Measurements from ENCODE around the gene ZNF423.

DNA sequence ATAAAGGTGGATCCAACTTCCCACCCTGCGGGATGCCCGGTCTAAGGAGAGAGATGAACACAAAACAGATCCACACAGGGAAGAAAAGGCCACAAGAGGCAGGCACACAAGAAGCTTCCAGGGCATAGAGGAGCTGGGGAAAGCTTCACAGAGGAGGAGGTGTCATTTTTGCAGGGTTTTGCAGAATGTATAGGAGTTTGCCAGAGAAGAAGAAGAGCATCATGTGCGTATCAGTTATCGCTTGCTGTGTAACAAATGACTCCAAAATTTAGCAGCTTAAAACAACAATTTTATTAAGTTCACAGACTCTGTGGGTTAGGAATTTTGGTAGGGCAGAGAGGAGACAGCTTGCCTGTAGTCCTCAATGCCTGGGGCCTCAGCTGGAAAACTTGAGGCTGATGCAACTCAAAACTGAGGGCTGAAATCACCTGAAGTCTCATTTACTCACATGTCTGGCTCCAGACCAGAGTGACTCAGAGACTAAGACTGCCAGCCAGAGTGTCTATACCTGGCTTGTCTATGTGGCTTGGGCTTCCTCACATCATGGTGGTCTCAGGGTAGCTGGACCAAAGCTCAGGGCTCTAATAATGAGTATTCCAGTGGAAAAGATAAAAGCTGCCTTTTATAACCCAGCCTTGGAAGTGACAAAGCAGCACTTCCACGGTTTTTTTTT lies 33.9 kb upstream of the ZNF423 start:
- TF ChIP-seq, protein P1, sequence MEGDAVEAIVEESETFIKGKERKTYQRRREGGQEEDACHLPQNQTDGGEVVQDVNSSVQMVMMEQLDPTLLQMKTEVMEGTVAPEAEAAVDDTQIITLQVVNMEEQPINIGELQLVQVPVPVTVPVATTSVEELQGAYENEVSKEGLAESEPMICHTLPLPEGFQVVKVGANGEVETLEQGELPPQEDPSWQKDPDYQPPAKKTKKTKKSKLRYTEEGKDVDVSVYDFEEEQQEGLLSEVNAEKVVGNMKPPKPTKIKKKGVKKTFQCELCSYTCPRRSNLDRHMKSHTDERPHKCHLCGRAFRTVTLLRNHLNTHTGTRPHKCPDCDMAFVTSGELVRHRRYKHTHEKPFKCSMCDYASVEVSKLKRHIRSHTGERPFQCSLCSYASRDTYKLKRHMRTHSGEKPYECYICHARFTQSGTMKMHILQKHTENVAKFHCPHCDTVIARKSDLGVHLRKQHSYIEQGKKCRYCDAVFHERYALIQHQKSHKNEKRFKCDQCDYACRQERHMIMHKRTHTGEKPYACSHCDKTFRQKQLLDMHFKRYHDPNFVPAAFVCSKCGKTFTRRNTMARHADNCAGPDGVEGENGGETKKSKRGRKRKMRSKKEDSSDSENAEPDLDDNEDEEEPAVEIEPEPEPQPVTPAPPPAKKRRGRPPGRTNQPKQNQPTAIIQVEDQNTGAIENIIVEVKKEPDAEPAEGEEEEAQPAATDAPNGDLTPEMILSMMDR (conservative IDR thresholded peaks at IDR 0.05; ENCODE audit: low read depth in 2 of 2): no peak
- TF ChIP-seq ZNF114 (CRISPR knock-in tag; IDR thresholded peaks at IDR 0.05): no peak
- no peak for TF ChIP-seq JUNB (IDR thresholded peaks at IDR 0.05; ENCODE audit: unreplicated experiment)
- TF ChIP-seq, protein P2, sequence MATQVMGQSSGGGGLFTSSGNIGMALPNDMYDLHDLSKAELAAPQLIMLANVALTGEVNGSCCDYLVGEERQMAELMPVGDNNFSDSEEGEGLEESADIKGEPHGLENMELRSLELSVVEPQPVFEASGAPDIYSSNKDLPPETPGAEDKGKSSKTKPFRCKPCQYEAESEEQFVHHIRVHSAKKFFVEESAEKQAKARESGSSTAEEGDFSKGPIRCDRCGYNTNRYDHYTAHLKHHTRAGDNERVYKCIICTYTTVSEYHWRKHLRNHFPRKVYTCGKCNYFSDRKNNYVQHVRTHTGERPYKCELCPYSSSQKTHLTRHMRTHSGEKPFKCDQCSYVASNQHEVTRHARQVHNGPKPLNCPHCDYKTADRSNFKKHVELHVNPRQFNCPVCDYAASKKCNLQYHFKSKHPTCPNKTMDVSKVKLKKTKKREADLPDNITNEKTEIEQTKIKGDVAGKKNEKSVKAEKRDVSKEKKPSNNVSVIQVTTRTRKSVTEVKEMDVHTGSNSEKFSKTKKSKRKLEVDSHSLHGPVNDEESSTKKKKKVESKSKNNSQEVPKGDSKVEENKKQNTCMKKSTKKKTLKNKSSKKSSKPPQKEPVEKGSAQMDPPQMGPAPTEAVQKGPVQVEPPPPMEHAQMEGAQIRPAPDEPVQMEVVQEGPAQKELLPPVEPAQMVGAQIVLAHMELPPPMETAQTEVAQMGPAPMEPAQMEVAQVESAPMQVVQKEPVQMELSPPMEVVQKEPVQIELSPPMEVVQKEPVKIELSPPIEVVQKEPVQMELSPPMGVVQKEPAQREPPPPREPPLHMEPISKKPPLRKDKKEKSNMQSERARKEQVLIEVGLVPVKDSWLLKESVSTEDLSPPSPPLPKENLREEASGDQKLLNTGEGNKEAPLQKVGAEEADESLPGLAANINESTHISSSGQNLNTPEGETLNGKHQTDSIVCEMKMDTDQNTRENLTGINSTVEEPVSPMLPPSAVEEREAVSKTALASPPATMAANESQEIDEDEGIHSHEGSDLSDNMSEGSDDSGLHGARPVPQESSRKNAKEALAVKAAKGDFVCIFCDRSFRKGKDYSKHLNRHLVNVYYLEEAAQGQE (IDR thresholded peaks at IDR 0.05; ENCODE audit: unreplicated experiment): no peak
- no peak for TF ChIP-seq EZH2phosphoT487 (IDR thresholded peaks at IDR 0.05; ENCODE audit: unreplicated experiment)
- no peak for TF ChIP-seq EZH2 (IDR thresholded peaks at IDR 0.05; ENCODE audit: low read depth, unreplicated experiment)
- TF ChIP-seq POLR2AphosphoS5 (IDR thresholded peaks at IDR 0.05; ENCODE audit: low read depth): no peak
